H9 (cell line): ENCODE data around the gene CHCHD4. TPM values are rescaled to one million over a fixed set of nuclear protein-coding genes. Genes with fewer than 3 reads are reported as not detected.

Experiments used
- DNase-seq: peaks from one replicate; pipeline ENCODE4 v3.0.0-alpha.2; 2017
- H2AFZ ChIP-seq: one replicate; pipeline ENCODE4 v1.6.1; 2013; ENCODE audit warnings: mild to moderate bottlenecking, low read length, control low read depth, moderate library complexity
- H2AK5ac ChIP-seq: 2 replicates; pipeline ENCODE4 v1.6.1; 2013; ENCODE audit warnings: low read length, control low read depth, mixed read lengths; ENCODE audit not compliant: insufficient read length
- H2BK120ac ChIP-seq: one replicate; pipeline ENCODE4 v1.6.1; 2013; ENCODE audit warnings: low read depth, mild to moderate bottlenecking, low read length, control low read depth, inconsistent platforms; ENCODE audit not compliant: poor library complexity, severe bottlenecking
- H2BK12ac ChIP-seq: 2 replicates; pipeline ENCODE4 v1.6.1; 2013; ENCODE audit warnings: low read length, control low read depth, mixed read lengths, low read depth; ENCODE audit not compliant: insufficient read length
- H2BK15ac ChIP-seq: 2 replicates; pipeline ENCODE4 v1.6.1; 2013; ENCODE audit warnings: low read depth, low read length, control low read depth
- H2BK20ac ChIP-seq: one replicate; pipeline ENCODE4 v1.6.1; 2013; ENCODE audit warnings: low read depth, mild to moderate bottlenecking, low read length, control low read depth, inconsistent platforms; ENCODE audit not compliant: poor library complexity, severe bottlenecking
- H2BK5ac ChIP-seq: 2 replicates; pipeline ENCODE4 v1.6.1; 2013; ENCODE audit warnings: low read length, control low read depth, mixed read lengths; ENCODE audit not compliant: insufficient read length
- H3K14ac ChIP-seq: 2 replicates; pipeline ENCODE4 v1.6.1; 2013; ENCODE audit warnings: low read length, control low read depth; ENCODE audit not compliant: insufficient read depth
- H3K18ac ChIP-seq: 2 replicates; pipeline ENCODE4 v1.6.1; 2013; ENCODE audit warnings: low read depth, mild to moderate bottlenecking, mixed read lengths, low read length, control low read depth; ENCODE audit not compliant: insufficient read length
- H3K23ac ChIP-seq: 2 replicates; pipeline ENCODE4 v1.6.1; 2013; ENCODE audit warnings: low read length, control low read depth, mixed read lengths, low read depth; ENCODE audit not compliant: insufficient read length
- H3K23me2 ChIP-seq: 2 replicates; pipeline ENCODE4 v1.6.1; 2013; ENCODE audit warnings: low read depth, mild to moderate bottlenecking, mixed read lengths, low read length, control low read depth; ENCODE audit not compliant: insufficient read length, poor library complexity, severe bottlenecking
- H3K27ac ChIP-seq: 2 replicates; pipeline ENCODE4 v1.5.1; 2013; ENCODE audit warnings: low read length, control low read depth, mixed read lengths, low read depth; ENCODE audit not compliant: insufficient read length
- H3K27me3 ChIP-seq: 2 replicates; pipeline ENCODE4 v1.6.1; 2013; ENCODE audit warnings: low read length, control low read depth, inconsistent platforms; ENCODE audit not compliant: insufficient read depth
- H3K4ac ChIP-seq: 2 replicates; pipeline ENCODE4 v1.6.1; 2013; ENCODE audit warnings: low read depth, mild to moderate bottlenecking, control low read depth, inconsistent platforms, low read length, moderate library complexity
- H3K4me1 ChIP-seq: 2 replicates; pipeline ENCODE4 v1.6.1; 2013; ENCODE audit warnings: low read length, control low read depth, inconsistent platforms; ENCODE audit not compliant: insufficient read depth
- H3K4me2 ChIP-seq: 2 replicates; pipeline ENCODE4 v1.6.1; 2013; ENCODE audit warnings: low read length, control low read depth, mixed read lengths; ENCODE audit not compliant: insufficient read length, insufficient read depth
- H3K56ac ChIP-seq: 2 replicates; pipeline ENCODE4 v1.6.1; 2013; ENCODE audit warnings: low read depth, mild to moderate bottlenecking, mixed read lengths, low read length, control low read depth; ENCODE audit not compliant: insufficient read length
- H3K79me1 ChIP-seq: 2 replicates; pipeline ENCODE4 v1.6.1; 2013; ENCODE audit warnings: low read depth, mild to moderate bottlenecking, moderate library complexity, low read length, control low read depth, inconsistent platforms; ENCODE audit not compliant: insufficient read depth, poor library complexity, severe bottlenecking
- H3K79me2 ChIP-seq: 2 replicates; pipeline ENCODE4 v1.6.1; 2013; ENCODE audit warnings: low read length, control low read depth, inconsistent platforms; ENCODE audit not compliant: insufficient read depth
- H3K9ac ChIP-seq: 2 replicates; pipeline ENCODE4 v1.6.1; 2013; ENCODE audit warnings: low read length, control low read depth, mixed read lengths; ENCODE audit not compliant: insufficient read length; ENCODE audit errors: extremely low read depth
- H3K9me3 ChIP-seq: one replicate; pipeline ENCODE4 v1.6.1; 2013; ENCODE audit warnings: low read depth, low read length, inconsistent platforms; ENCODE audit not compliant: control insufficient read depth
- H3T11ph ChIP-seq: one replicate; pipeline ENCODE4 v1.6.1; 2013; ENCODE audit warnings: mild to moderate bottlenecking, low read length, control low read depth, inconsistent platforms
- H4K20me1 ChIP-seq: one replicate; pipeline ENCODE4 v1.6.1; 2013; ENCODE audit not compliant: control insufficient read depth, insufficient read length, insufficient read depth
- H4K5ac ChIP-seq: 2 replicates; pipeline ENCODE4 v1.6.1; 2013; ENCODE audit warnings: low read depth, mild to moderate bottlenecking, mixed read lengths, low read length, control low read depth; ENCODE audit not compliant: insufficient read length
- H4K8ac ChIP-seq: replicated peaks from 2 replicates; pipeline ENCODE4 v1.6.1; 2013; ENCODE audit warnings: low read length, control low read depth, mixed read lengths, low read depth; ENCODE audit not compliant: insufficient read length
- H4K91ac ChIP-seq: 2 replicates; pipeline ENCODE4 v1.6.1; 2013; ENCODE audit warnings: low read depth, mild to moderate bottlenecking, moderate library complexity, mixed read lengths, low read length, control low read depth; ENCODE audit not compliant: insufficient read length
- H3K27ac Mint-ChIP-seq, 3 experiments: 2 replicates in 2 of 3; 3 replicates in 1 of 3; pipeline ENCODE4 v1.8.0; 2020 to 2021; ENCODE audit warnings: mixed read lengths in 3 of 3, mild to moderate bottlenecking in 1 of 3, moderate library complexity in 1 of 3
- H3K27me3 Mint-ChIP-seq: 2 replicates; pipeline ENCODE4 v1.8.0; 2021; ENCODE audit warnings: low read depth, mild to moderate bottlenecking, moderate library complexity, mixed read lengths
- H3K36me3 Mint-ChIP-seq, 3 experiments: 2 replicates in 2 of 3; 3 replicates in 1 of 3; pipeline ENCODE4 v1.8.0; 2020 to 2021; ENCODE audit warnings: low read depth in 3 of 3, mixed read lengths in 3 of 3; ENCODE audit not compliant: insufficient read depth in 1 of 3
- H3K4me1 Mint-ChIP-seq, 2 experiments: 2 replicates each; pipeline ENCODE4 v1.8.0; 2020; ENCODE audit warnings: mixed read lengths in 2 of 2
- H3K4me3 Mint-ChIP-seq, 2 experiments: 2 replicates in 1 of 2; 3 replicates in 1 of 2; pipeline ENCODE4 v1.8.0; 2020 to 2021; ENCODE audit warnings: mild to moderate bottlenecking in 2 of 2, mixed read lengths in 2 of 2, moderate library complexity in 1 of 2
- H3K9me3 Mint-ChIP-seq, 2 experiments: 2 replicates in 1 of 2; 3 replicates in 1 of 2; pipeline ENCODE4 v1.8.0; 2020; ENCODE audit warnings: mild to moderate bottlenecking in 2 of 2, mixed read lengths in 2 of 2, moderate library complexity in 1 of 2
- CTCF ChIP-seq: fragments of 200-600 bp; sonication (generic); conservative IDR thresholded peaks from 3 replicates; pipeline ENCODE4 v1.8.0; 2021; ENCODE audit warnings: antibody characterized with exemption, mild to moderate bottlenecking
- WGBS: extraction: QIAGEN DNeasy Blood & Tissue Kit; methylation state at CpG from one replicate; pipeline ENCODE4 v1.1.7; 2013; ENCODE audit warnings: missing lambda C conversion rate, low lambda C conversion rate, mixed read lengths; ENCODE audit not compliant: insufficient read length; ENCODE audit errors: extremely low coverage; 5-methylcytosine and 5-hydroxymethylcytosine counted together
- total RNA-seq: library from RNA; stranded (reverse); gene quantifications from 2 replicates; pipeline ENCODE4 v1.2.1, GENCODE V29; 2021

The CHCHD4 gene
- total RNA-seq, 1 experiment from 2014 or later, result 13.7 TPM

DNA sequence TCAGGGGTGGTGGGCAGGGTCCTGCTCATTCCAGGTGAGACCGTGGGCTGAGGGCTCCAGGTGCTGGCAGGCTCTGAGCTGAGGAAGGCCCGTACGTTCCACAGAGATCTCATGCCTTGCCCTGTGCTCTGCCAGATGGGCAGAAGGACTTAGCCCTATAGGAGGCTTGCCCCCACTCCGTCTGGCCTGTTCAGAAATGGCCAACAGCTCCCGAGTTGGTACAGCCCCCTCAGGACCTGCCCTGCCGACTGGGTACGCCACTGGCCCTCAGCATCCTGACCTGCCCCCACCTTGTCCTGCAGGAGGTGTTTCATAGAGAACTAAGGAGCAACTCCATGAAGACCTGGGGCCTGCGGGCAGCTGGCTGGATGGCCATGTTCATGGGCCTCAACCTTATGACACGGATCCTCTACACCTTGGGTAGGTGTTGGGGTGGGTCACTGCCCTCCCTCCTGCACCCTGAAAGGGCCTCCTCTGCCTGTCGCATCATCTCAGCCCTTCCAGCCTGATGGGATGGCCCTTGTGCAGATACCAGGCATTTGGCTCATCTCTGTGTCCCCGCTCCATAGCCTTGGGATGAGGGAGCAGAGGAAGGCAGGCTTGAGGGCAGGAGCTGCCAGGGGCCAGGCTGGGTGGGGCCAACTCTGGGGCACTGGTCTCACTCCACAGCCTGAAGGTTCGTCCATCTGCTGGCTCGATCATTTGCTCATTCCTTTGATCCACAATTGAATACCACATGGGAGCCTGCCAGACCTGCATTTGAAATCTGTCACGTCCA lies 14.4 kb upstream of the CHCHD4 start:
- Histone ChIP-seq H3T11ph (no peak overlapping the region), H4K8ac (no peak overlapping the region), H3K9me3 (no peaks in the 10 kb centered on the region), H2AK5ac (no peak overlapping the region), H3K27ac (no peak overlapping the region), H3K14ac (no peak overlapping the region), H3K79me1 (no peaks in the 10 kb centered on the region), H2BK5ac (no peak overlapping the region), H2BK12ac (no peak overlapping the region), H4K5ac (no peak overlapping the region), H3K4ac (no peak overlapping the region), H3K4me1 (no peaks in the 10 kb centered on the region), H3K9ac (no peak overlapping the region), H3K23me2 (no peaks in the 10 kb centered on the region), H2BK120ac (no peak overlapping the region), H2BK20ac (no peak overlapping the region), H4K20me1 (peaks cover 2% of the 10 kb centered on the region), H3K18ac (no peak overlapping the region), H3K23ac (no peak overlapping the region), H3K4me2 (no peak overlapping the region), H3K56ac (no peak overlapping the region), H2AFZ (no peak overlapping the region), H4K91ac (no peak overlapping the region), H3K79me2 (no peaks in the 10 kb centered on the region), H2BK15ac (no peak overlapping the region), H3K27me3 (no peaks in the 10 kb centered on the region)
- H3K27me3 Mint-ChIP-seq, result no peaks in the 10 kb centered on the region; the same call in 1 of the 2 replicates
- no peak overlapping the region; a peak in 1 of 7 replicates for H3K27ac Mint-ChIP-seq
- TF ChIP-seq CTCF, result no peak
- no peak overlapping the region; a peak in 1 of 5 replicates for H3K4me3 Mint-ChIP-seq
- H3K9me3 Mint-ChIP-seq, result no peaks in the 10 kb centered on the region
- peaks cover 9 to 69% (median 34%) of the 10 kb centered on the region in 3 experiments; a peak in 6 of 7 replicates for H3K36me3 Mint-ChIP-seq
- H3K4me1 Mint-ChIP-seq, result peaks cover 0 to 2% of the 10 kb centered on the region in 2 experiments; a peak in 2 of 4 replicates
- no peak for DNase-seq
- no CpG with 5 or more reads among the region's 14 CpGs for WGBS
